ENCODE results near the gene MB. TPM values are rescaled to one million over a fixed set of nuclear protein-coding genes. Genes with fewer than 3 reads are reported as not detected.

The MB gene
- total and polyA plus RNA-seq, 2 donors (not counting 1 experiment from before 2014, with no cell fraction given) = not detected

- H3K27ac ChIP-seq (ENCODE audit: low read length in 2 of 2) = peak within 1 kb of the TSS; percentile 69 to 79
- ChIA-PET POLR2A (interaction anchor here (0.6 kb wide), 1 partner anchor 166 kb away, joined by 10 read pairs; no protein-coding TSS in a partner anchor), CTCF (interaction anchor here (0.9 to 1.0 kb wide), 3 partner anchors 21 to 512 kb away, joined by 3 to 5 read pairs (median 3); partner anchors contain the start of genes APOL3 and TOM1)
- TF ChIP-seq CTCF (IDR thresholded peaks at IDR 0.05) (no peak), EZH2 (IDR thresholded peaks at IDR 0.05; ENCODE audit: borderline replicate concordance, insufficient read depth, low read depth, low read length, poor library complexity, severe bottlenecking) (no peak)
- Mint-ChIP-seq H3K9me3 (ENCODE audit: insufficient read depth) (peaks cover 2% of the 10 kb centered on the region), H3K27me3 (no peaks in the 10 kb centered on the region), H3K4me1 (peaks cover 37% of the 10 kb centered on the region), H3K27ac (peak within 1 kb of the TSS; percentile 97), H3K4me3 (peak within 1 kb of the TSS; percentile 100)
- H3K9ac ChIP-seq (ENCODE audit: low read length) = peak within 1 kb of the TSS; percentile 78
- peaks cover 0 to 3% (median 0%) of the 10 kb centered on the region in 3 donors for H3K9me3 ChIP-seq (ENCODE audit: control extremely low read depth in 1 of 3, control insufficient read depth in 2 of 3, insufficient read depth in 1 of 3, low read length in 2 of 3)
- H3K4me1 ChIP-seq (ENCODE audit: control insufficient read depth in 2 of 2, insufficient read depth in 2 of 2, low read length in 2 of 2) = peaks cover 24 to 29% of the 10 kb centered on the region in 2 donors
- H2AFZ ChIP-seq (ENCODE audit: insufficient read depth, low read depth, low read length, poor library complexity, severe bottlenecking) = peak within 1 kb of the TSS; percentile 89
- intact Hi-C loops (cut with micrococcal nuclease) = no loop called here
- no peaks in the 10 kb centered on the region for H3K36me3 ChIP-seq (replicated peaks in 1 of 2; ENCODE audit: control extremely low read depth in 1 of 2, control insufficient read depth in 1 of 2, extremely low read depth in 1 of 2, insufficient read depth in 2 of 2, low read length in 1 of 2)
- H4K20me1 ChIP-seq (ENCODE audit: control insufficient read depth, insufficient read depth, low read length, poor library complexity, severe bottlenecking) = no peaks in the 10 kb centered on the region
- H3K4me3 ChIP-seq (ENCODE audit: control extremely low read depth in 1 of 5, extremely low read depth in 1 of 5, insufficient read depth in 1 of 5, low read depth in 2 of 5, low read length in 4 of 5) = peak within 1 kb of the TSS; percentile 55 to 86 (median 74)
- peaks cover 26% of the 10 kb centered on the region for H3K79me2 ChIP-seq (ENCODE audit: control insufficient read depth, insufficient read depth, low read length)
- H3K4me2 ChIP-seq (replicated peaks; ENCODE audit: low read depth, low read length, poor library complexity, severe bottlenecking) = peak within 1 kb of the TSS; percentile 84
- WGBS (ENCODE audit: insufficient coverage) = under 1% methylated on average over 14 of the region's 18 CpGs
- DNase-seq = peak; percentile 69
- ATAC-seq (ENCODE audit: low read depth) = peak; percentile 65
- H3K27me3 ChIP-seq (replicated peaks in 1 of 4; ENCODE audit: control extremely low read depth in 1 of 4, control insufficient read depth in 3 of 4, insufficient read depth in 4 of 4, low read length in 3 of 4) = no peaks in the 10 kb centered on the region
Observed at GRCh38 chr22:35648066-35649025, 31.2 kb upstream of the MB start, which contains the start of gene APOL6. APOL6 (plus strand) TSS chr22:35648446; CDS start chr22:35656426, 7,980 bp downstream.

- H3K9me3 ChIP-seq (ENCODE audit: control extremely low read depth in 1 of 3, control insufficient read depth in 2 of 3, insufficient read depth in 1 of 3, low read length in 2 of 3) = no peaks in the 10 kb centered on the region
- H3K27ac Mint-ChIP-seq = no peak overlapping the region
- H3K79me2 ChIP-seq (ENCODE audit: control insufficient read depth, insufficient read depth, low read length) = peaks cover 18% of the 10 kb centered on the region
- H3K4me2 ChIP-seq (replicated peaks; ENCODE audit: low read depth, low read length, poor library complexity, severe bottlenecking) = no peak overlapping the region
- H3K27me3 Mint-ChIP-seq = no peaks in the 10 kb centered on the region
- no peaks in the 10 kb centered on the region for H3K36me3 ChIP-seq (replicated peaks in 1 of 2; ENCODE audit: control extremely low read depth in 1 of 2, control insufficient read depth in 1 of 2, extremely low read depth in 1 of 2, insufficient read depth in 2 of 2, low read length in 1 of 2)
- H3K9ac ChIP-seq (ENCODE audit: low read length) = no peak overlapping the region
- DNase-seq (no peak), ATAC-seq (ENCODE audit: low read depth) (no peak)
- no peak overlapping the region for H3K4me3 Mint-ChIP-seq
- no peaks in the 10 kb centered on the region for H3K9me3 Mint-ChIP-seq (ENCODE audit: insufficient read depth)
- peaks cover 30% of the 10 kb centered on the region for H3K4me1 Mint-ChIP-seq
- no peak overlapping the region for H3K4me3 ChIP-seq (ENCODE audit: control extremely low read depth in 1 of 5, extremely low read depth in 1 of 5, insufficient read depth in 1 of 5, low read depth in 2 of 5, low read length in 4 of 5)
- 89% methylated on average over 3 of the region's 4 CpGs for WGBS (ENCODE audit: insufficient coverage)
- H3K4me1 ChIP-seq (ENCODE audit: control insufficient read depth in 2 of 2, insufficient read depth in 2 of 2, low read length in 2 of 2) = peaks cover 24 to 29% of the 10 kb centered on the region in 2 donors
- intact Hi-C loops (cut with micrococcal nuclease) = no loop called here
- CTCF ChIA-PET = no interaction called here
- no peaks in the 10 kb centered on the region for H4K20me1 ChIP-seq (ENCODE audit: control insufficient read depth, insufficient read depth, low read length, poor library complexity, severe bottlenecking)
- H3K27me3 ChIP-seq (replicated peaks in 1 of 4; ENCODE audit: control extremely low read depth in 1 of 4, control insufficient read depth in 3 of 4, insufficient read depth in 4 of 4, low read length in 3 of 4) = no peaks in the 10 kb centered on the region
- no peak overlapping the region for H3K27ac ChIP-seq (ENCODE audit: low read length in 2 of 2)
- POLR2A ChIA-PET = no interaction called here
- no peak overlapping the region for H2AFZ ChIP-seq (ENCODE audit: insufficient read depth, low read depth, low read length, poor library complexity, severe bottlenecking)
- TF ChIP-seq CTCF (IDR thresholded peaks at IDR 0.05) (no peak), EZH2 (IDR thresholded peaks at IDR 0.05; ENCODE audit: borderline replicate concordance, insufficient read depth, low read depth, low read length, poor library complexity, severe bottlenecking) (no peak)
Observed at GRCh38 chr22:35645646-35646045, 28.5 kb upstream of the MB start.
